Bone marrow (tissue), 2 donors: ENCODE measurements around the gene TAB3.
"Not testable (repeated sequence)": the region's sequence is repeated elsewhere in the genome, so short reads cannot be mapped to it uniquely, and the experiment has no call there.

ENCODE experiments used
- DNase-seq, 2 donors: peaks; one replicate each; lab custom pipeline; 2025; lab: John Stamatoyannopoulos, UW

TAB3 gene

GRCh38 chrX:30816079-30816478 lies 73.0 kb downstream of the TAB3 start:
- DNase-seq = no peak

- DNase-seq = no peak
Measured at GRCh38 chrX:30814978-30815377, 74.1 kb downstream of the TAB3 start.

DNA sequence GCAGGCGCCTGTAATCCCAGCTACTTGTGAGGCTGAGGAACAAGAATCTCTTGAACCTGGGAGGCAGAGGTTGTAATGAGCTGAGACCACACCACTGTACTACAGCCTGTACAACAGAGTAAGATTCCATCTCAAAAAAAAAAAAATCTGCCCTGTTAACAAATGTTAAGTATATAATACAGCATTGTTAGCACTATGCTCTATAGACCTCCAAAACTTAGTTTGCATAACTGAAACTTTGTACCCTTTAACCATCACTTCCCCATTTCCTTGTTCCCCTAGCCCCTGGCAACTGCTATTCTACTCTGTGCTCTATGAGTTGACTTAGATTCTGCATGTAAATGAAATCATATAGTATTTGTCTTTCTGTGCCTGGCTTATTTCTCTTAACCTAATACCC lies 76.7 kb downstream of the TAB3 start:
- peak in 1 of 2 donors; percentile 14 for DNase-seq

DNA sequence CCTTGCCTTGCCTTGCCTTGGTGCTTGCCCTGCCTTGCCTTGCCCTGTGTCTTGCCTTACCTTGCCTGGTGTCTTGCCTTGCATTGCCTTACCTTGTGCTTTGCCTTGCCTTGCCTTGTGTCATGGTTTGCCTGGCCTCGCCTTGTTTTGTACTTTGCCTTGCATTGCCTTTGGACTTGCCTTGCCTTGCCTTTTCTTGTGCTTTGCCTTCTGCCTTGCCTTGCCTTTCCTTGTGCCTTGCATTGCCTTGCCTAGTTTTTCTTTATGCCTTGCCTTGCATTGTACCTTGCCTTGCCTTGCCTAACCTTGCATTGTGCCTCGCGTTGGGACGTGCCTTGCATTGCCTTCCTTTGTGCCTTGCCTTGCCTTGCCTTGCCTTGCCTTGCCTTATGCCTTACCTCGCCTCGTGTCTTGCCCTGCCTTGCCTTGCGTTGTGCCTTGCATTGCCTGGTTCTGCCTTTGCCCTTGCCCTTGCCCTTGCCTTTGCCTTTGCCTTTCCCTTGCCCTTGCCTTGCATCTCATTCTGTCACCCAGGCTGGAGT lies 82.8 kb downstream of the TAB3 start:
- DNase-seq = no peak

GRCh38 chrX:30804462-30804861 lies 84.6 kb downstream of the TAB3 start:
- DNase-seq = no peak

DNA sequence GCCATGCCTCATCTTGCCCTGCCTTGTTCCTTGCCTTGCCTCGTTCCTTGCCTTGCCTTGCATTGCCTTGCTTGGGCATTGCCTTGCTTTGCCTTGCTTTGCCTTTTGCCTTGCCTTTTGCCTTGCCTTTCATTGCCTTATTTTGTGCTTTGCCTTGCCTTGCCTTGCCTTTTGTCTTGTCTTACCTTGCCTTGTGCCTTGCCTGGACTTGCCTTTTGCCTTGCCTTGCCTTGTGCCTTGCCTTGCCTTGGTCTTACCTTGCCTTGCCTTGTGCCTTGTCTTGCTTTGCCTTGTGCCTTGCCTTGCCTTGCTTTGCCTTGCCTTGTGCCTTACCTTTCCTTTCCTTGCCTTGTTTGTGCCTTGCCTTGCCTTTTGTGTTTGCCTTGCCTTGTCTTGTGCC lies 88.2 kb downstream of the TAB3 start:
- DNase-seq = no peak

DNA sequence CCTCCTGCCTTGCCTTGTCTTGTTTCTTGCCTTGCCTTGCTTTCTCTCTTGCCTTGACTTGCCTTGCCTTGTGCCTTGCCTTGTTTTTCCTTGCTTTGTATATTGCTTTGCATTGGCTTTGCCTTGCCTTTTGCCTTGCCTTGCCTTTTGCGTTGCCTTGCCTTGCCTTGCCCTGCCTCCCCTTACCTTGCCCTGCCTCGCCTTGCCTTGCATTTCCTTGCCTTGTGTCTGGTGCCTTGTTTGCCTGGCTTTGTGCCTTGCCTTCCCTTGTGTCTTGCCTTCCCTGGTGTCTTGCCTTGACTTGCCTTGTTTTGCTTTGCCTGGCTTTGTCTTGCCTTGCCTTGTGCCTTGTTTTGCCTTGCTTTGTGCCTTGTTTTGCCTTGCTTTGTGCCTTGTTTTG lies 89.7 kb downstream of the TAB3 start:
- no peak for DNase-seq

DNA sequence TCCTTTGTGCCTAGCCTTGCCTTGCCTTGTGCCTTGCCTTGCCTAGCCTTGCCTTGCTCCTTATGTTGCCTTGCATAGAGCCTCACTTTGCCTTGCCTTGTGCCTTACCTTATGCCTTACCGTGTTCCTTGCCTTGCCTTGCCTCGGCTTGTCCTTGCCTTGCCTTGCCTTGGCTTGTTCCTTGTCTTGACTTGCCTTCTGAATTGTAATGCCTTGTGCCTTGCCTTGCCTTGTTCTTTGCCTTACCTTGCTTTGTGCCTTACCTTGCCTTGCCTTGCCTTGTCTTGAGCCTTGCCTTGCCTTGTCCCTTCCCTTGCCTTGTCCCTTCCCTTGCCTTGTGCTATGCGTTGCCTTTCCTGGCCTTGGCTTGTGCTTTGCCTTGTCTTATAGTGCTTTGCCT lies 90.2 kb downstream of the TAB3 start:
- DNase-seq = no peak

DNA sequence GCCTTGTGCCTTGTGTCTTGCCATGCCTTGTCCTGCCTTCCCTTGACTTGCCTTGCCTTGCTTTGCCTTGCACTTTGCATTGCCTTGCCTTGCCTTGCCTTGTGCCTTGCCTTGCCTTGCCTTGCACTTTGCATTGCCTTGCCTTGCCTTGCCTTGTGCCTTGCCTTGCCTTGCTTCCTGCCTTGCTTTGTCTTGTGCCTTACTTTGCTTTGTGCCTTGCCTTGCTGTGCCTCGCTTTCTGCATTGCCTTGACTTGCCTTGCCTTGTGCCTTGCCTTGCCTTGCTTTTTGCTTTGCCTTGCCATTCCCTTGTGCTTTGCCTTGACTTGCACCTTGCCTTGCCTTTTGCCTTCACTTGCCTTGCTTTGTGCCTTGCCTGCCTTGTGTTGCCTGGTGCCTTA lies 91.8 kb downstream of the TAB3 start:
- not testable (repeated sequence) for DNase-seq

- no peak for DNase-seq
Measured at GRCh38 chrX:30795981-30796958, 92.8 kb downstream of the TAB3 start.

DNA sequence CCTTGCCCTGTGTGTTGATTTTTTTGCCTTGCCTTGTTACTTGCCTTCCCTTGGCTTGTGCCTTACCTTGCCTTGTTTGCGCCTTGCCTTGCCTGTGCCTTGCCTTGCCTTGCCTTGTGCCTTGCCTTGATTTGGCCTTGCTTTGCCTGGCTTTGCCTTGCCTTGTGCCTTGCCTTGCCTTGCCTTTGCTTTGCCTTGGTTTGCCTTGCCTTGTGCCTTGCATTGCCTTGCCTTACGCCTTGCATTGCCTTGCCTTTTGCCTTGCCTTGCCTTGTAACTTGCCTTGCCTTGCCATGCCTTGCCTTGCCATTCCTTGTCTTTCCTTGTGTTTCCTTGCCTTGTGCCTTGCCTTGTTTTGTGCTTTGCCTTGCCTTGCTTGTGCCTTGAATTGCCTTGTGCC lies 94.6 kb downstream of the TAB3 start:
- DNase-seq = no peak

DNA sequence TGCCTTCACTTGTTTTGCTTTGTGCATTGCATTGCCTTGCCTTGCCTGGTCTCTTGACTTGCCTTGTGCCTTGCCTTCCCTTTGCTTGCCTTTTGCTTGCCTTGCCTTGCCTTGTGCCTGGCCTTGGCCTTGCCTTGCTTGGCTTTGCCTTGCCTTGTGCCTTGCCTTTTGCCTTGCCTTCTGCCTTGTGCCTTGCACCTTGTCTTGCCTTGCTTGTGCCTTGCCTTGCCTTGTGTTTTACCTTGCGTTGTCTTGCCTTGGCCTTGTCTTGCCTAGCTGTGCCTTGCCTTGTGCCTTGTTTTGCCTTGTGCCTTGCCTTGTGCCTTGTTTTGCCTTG lies 95.3 kb downstream of the TAB3 start:
- no peak for DNase-seq

- no peak for DNase-seq
Measured at GRCh38 chrX:30793075-30793766, 95.8 kb downstream of the TAB3 start.

- no peak for DNase-seq
Measured at GRCh38 chrX:30791296-30792278, 97.5 kb downstream of the TAB3 start.

GRCh38 chrX:30787012-30787411 lies 102.0 kb downstream of the TAB3 start:
- no peak for DNase-seq

- DNase-seq = no peak
Measured at GRCh38 chrX:30786374-30786773, 102.7 kb downstream of the TAB3 start.

DNA sequence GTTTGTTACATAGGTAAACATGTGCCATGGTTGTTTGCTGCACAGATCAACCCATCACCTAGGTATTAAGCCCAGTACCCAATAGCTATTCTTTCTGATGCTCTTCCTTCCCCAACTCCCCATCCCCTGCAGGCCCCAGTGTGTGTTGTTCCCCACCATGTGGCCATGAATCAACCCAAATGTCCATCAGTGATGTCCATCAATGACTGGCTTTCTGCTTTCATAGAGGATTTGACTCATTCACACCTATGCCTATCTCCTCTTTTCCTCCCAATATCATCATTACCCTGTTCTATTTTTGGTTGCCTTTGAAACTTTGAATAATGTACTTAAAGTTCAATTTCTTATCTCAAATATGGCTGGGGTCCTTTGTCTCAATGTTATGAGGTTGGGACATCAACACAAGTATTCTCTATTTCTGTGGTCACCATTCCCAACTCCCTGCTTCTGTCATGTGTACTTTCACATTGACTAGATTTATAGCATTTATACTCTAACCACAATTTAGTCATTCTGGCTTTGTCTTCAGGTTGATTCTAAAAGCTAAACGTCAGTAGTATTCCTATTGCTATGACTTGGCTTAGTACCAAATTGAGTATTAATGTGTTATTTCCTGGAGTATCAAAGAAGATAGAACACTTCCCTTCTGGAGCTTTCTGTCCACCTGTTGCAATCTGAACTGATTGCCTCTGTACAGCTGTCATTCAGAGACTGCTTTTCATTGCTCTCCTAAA lies 107.2 kb downstream of the TAB3 start:
- DNase-seq = no peak

GRCh38 chrX:30779453-30780030 lies 109.5 kb downstream of the TAB3 start:
- no peak for DNase-seq

DNA sequence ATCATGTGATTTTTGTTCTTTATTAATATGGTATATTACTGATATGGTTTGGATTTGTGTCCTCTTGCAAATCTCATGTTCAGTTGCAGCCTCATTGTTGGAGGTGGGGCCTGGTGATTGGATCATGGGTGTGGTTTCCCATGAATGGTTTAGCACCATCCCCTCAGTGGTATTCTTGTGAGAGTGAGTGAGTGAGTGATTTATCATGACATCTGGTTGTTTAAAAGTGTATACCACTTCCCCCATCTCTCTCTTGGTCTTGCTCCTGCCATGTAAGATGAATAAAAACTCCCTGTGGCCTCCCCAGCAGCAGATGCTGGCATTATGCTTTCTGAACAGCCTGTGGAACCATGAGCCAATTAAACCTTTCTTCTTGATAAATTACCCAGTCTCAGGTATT lies 111.5 kb downstream of the TAB3 start:
- DNase-seq = no peak
